ENCODE data around the gene KIF18B.

KIF18B gene

DNA sequence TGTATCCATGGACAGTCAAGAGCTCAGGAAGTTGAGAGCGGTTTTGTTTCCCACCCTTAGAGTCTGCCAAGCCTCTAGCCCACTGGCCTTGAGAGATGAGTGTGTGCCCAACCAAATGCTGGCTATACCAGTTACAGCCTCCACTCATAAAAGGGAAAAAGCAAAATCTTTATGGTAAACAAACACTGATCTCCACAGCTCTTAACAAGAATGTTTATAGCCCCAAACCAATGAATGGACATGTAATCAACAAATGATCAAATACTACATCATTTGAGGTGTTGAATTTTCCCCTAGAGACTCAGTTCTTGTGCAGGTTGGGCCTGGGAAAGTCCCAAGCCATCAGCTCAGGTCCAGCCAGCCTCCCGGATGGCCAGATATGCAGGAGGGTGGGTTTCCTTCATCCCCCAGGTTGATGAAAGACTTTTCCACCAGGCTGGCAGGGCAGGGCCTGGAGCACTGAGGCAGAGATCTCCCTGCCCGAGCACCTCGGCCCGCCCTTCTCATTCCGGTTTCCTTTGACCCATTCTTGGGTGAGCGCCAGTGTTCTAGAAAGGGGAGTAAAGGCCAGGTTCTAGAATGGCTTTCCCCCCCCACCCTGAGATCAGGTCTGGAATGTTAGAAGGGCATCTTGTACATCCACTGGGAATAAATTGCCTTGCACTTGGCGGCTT is 44.4 kb downstream of the KIF18B start:
- DNase-seq = no peak

DNA sequence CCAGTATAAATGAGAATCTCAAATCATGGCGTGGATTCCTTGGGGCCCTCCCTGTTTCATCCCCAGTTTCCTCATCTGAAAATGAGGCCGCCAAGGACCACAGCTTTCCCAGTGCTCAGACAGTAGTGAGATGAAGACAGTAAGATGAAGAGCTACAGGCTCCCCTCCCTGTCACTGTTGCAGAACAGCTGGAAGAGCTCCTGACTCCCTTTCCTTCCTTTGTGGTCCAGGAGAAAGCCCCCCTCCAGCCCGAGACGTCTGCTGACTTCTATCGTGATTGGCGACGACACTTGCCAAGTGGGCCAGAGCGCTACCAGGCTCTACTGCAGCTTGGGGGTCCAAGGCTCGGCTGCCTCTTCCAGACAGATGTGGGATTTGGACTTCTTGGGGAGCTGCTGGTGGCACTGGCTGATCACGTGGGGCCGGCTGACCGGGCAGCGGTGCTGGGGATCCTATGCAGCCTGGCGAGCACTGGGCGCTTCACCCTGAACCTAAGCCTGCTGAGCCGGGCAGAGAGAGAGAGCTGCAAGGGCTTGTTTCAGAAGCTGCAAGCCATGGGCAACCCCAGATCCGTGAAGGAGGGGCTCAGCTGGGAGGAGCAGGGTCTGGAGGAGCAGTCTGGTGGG is 45.3 kb downstream of the KIF18B start:
- no peak for DNase-seq

DNA sequence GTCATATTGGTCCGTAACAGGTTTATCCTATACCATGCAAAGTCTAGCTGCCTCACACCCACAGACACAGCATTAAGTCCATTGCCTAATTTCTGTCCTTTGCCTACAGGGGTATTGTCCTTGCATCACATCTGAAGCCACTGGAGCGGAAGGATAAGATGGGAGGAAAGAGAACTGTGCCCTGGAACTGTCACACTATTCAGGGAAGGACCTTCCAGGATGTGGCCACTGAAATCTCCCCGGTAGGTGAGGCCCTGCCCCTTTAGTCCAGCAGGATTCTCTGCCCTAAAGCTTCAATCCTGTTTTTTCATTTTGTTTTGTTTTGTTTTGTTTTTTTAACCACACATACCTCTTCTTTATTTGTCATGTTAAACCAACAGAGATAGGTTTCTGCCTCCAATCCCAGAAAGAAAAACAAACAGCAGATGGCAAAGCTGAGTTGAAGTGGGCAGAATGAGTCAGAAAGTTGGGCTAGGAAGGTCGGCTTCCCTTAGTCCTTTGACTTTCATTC is 46.1 kb downstream of the KIF18B start:
- DNase-seq = peak; percentile 56

DNA sequence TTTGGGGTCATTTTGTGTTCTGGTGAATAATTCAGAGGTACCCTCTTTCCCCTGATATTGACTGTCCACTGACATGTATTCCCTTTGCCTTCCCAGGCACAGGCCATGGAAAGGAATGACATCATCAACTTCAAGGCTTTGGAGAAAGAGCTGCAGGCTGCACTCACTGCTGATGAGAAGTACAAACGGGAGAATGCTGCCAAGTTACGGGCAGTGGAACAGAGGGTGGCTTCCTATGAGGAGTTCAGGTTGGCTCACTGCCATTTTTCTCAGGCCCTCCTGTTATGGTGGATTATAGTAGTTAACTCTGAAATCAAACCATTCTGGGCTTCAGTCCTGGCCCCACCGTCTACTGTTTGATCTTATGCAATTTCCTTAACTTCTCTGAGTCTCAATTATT is 46.7 kb downstream of the KIF18B start:
- no peak for DNase-seq

DNA sequence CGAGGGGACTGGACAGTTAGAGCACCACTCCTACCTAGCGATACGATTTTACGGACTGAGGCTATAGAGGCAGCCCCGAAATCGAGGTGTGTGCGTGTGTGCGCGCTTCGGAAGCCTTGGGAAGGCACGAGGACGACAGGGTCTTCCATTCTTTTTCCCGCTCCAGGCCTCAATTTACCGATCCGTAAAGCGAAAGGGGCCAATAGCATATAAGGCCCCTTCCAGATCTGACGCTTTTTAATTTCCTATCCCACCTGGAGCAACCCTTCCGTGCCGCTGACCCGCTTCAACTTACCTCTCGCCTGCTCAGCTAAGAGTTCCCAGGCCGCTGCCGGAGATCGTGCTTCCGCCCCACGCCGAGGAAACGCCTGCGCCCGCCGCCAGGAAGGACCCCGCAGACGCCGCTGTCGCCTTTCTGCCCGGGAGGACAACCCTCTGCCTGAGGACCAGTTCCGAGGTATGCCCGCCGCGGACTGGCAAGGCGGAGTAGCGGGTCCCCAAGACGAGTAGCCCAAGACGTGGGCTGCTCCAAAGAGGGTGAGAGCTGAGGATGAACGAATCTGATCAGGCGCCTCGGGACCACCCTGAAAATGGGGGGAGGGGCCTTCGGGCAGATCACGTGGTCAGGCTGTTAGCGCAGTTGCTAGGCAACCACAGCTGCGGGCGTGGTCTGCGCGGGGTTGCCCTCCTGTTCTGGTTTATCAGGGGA is 48.3 kb downstream of the KIF18B start, which contains the start of gene EFTUD2:
Gene EFTUD2 (minus strand): TSS at position 372 of the 709 bp plus-strand sequence. CDS start 4,924 bp downstream, outside the sequence.
- DNase-seq = peak; percentile 92

DNA sequence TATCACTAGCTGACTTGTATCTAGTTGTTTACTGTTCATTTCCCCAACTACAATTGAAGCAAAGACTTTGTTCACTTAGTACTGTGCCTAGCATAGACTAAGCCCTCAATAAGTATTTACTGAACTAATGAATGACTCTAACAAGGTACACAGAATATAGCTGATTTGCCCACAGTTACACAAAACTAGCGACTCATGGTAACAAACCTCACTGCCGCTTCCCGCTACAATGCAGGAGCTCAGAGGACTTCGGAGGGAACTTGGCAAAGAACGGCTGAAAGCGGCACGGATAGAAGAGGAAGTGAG is 48.9 kb downstream of the KIF18B start:
- DNase-seq = peak; percentile 78

DNA sequence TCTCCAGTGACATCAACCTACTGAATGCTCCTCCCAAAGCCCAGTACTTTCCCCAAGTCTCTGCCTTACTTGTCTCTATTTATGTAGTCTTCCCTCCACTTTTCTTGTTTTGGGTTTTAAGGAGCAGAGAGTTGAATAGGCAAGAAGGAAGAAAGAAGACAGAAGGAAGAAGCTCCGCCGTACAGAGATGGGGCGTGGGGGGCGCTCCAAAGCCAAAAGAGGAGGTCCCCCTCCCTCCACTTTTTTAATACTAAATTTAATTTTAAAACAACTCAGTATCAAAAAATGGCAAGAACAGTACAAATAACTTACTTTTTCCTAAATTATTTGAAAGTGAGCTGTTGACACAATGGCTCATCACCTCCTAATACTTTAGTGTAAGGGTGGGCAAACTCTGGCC is 52.9 kb downstream of the KIF18B start:
- no peak for DNase-seq

DNA sequence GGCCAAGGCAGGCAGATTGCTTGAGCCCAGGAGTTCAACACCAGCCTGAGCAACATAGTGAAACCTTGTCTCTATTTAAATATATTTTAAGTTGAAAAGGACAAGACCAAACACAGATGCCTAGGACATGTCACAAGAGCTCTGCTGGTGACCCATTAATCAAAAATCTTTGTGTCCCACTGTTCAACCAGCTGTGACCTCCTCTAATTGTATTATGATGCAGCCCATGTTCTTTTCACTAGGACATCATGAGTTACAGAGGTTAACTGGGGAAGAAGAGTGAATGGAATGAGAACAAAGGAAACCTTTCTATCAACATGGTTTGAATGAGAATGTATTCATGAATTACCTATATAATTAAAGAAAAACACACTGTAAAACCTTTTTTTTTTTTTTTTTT is 55.3 kb downstream of the KIF18B start:
- DNase-seq = no peak

DNA sequence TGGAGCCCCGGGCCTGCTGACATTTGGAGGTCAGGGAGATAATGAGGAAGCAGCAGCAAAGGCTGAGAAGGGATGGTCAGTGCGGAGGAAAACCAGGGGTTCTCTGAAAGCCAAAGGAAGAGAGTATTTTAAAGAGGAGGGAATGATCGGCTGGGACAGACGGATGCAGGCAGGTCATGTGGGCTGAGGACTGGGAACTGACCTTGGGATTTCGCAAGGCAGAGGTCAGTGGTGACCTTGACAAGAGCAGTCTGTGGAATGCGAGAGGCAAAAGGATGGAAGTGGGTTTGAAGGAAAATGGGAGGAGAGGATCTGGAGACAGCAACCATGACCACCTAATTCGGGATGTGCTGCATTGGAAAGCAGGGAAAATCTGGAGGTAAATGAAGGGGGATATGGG is 58.6 kb downstream of the KIF18B start:
- no peak for DNase-seq

DNA sequence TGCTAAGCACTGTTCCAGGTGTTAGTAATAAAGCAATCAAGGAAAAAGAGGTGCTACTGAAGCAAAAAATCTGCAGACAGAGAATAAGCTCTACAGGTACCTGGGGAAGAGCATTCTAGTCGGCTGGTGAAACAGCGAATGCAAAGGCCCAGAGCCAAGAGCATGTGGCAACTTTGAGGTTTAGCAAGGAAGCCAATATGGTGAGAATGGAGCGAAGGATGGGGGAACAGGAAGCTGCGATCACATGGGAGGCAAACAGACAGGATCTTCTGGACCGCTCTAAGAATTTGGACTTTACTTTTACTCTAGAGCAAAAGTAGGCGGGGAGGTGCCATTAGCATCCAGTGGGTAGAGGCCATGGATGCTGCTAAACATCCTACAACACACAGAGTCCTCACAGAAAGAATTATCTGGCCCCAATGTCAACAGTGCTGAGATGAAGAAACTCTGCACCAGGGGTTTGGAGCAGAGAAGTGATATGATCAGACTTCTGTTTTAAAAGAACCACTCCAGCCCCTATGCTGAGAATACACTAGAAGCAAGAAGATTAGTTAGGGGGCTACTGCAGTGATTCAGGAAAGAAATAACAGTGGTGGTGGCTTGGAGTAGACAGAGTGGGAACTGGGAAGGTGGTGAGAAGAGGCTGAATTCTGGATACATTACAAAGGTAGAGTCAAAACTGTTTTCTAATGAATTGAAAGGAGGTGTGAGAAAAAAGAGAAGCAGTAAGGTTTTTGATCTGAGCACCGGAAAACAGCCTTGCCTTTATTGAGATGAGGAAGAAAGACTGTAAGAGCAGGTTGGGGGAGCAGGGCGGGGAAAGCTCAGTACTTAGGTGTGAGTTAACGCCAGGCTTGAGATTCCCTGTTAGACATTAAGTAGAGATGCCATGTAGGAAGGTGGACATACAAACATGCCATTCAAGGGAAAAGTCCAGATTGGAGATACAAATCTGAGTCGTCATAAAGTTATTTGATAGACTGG is 59.3 kb downstream of the KIF18B start:
- DNase-seq = peak; percentile 24

DNA sequence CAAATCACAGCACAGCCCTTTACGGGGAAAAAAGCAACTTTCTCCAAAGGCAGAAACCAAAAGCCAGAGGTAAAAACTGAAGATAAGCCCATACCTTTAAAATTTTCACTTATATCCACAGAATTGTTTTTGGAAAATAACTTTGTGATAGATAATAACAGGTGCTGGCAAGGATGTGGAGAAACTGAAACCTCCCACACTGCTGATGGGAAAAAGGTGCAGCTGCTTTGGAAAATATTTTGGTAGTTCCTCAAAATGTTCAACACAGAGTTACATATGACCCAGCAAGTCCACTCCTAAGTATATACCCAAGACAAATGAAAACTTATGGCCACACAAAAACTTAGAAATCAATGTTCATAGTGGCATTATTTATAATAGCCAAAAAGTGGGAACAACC is 60.6 kb downstream of the KIF18B start:
- no peak for DNase-seq

DNA sequence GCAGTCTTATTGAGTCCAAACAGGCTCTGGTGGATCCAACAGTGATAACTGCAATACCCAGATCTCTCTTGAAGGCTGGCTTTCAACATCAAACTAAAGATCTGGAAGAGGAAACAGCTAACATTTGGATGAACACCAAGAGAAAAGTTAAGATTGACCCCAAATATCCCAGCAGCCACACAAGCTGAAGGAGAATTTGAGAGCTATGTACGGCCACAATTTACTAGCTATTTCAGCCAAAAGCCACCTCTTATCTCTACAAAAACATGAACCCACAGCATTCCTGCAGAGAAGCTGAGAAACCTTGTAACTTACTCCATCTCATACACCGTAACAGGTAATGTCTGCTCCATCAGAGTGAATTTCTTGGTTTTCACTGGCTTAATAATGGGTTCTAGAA is 62.6 kb downstream of the KIF18B start:
- DNase-seq = no peak

DNA sequence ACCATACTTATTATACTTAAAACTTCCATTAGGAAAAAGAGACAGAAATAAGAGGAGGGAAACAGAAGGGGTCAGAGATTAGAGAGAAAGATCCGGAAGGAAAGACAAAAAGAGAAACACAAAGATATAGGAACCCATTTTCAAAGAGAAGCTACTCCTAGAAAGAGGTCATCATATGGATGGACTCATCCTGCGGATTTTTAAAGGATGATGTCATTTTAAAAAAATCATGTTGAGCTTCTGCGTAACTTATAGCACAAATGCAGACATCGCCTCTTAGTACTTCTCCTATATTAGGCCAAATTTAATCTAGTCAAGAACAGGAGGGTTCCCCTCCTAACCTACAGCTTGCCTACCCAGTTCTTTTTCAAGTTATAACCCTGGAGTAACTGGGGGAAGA is 66.4 kb downstream of the KIF18B start:
- DNase-seq = no peak

DNA sequence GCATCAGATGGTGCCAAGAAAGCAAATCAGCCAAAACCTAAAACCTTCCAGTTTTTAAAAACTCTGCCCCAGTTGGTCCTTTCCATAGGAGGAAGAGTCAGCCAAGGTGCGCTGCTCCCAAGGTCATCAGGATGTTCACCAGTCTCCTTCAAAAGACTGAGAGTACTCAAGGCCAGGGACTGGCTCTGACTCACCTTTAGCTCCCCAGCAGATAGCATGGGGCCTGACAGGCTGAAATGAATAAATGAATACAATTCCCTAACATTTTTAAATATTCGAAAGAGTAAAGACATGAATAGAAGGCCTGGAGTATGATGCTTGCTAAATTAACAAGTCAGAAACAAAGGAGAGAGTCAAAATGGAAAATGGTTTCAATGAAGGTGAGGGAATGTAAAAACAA is 67.5 kb downstream of the KIF18B start:
- no peak for DNase-seq

DNA sequence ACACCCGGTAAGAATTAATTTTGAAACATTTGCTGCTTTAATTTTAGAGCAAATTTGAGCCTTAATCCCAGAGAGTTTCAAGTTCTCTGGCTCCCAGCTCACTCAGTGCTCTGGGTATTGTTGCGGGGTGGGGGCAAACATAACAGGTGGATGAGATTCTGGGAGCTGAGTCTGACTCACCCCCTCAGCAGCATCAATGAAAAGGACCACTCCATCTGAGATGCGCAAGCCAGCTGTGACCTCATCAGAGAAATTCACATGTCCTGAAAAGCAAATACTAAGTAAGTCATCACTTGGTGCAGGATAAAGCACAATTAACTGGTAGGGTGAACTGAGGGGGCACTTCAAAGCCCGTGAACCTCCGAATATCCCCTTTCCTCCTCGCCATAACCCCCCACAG is 68.2 kb downstream of the KIF18B start:
- no peak for DNase-seq

DNA sequence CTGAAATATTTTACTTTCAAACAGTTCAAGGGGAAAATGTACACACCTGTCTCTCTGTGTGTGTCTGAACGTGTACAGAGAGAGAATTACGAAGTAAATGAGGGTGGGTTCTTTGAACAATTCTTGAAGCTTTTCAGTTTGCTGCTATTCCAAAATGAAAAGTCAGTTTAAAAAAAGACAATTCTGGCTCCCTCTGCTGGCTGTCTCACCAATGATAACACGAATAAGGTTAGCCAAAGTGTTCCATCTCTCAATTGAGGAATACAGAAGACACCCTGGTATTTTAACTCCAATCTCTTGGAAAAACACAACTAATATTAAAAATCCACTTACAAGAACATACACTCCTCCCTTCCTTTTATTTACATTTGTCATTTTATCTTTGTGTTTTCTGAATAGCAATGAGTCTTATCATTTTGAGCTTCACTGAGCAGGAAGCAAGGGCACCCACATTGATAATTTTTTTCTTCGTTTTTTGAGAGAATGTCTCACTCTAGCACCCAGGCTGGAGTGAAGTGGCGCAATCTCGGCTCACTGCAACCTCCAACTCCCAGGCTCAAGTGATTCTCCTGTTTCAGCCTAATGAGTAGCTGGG is 68.8 kb downstream of the KIF18B start:
- DNase-seq = peak; percentile 45

DNA sequence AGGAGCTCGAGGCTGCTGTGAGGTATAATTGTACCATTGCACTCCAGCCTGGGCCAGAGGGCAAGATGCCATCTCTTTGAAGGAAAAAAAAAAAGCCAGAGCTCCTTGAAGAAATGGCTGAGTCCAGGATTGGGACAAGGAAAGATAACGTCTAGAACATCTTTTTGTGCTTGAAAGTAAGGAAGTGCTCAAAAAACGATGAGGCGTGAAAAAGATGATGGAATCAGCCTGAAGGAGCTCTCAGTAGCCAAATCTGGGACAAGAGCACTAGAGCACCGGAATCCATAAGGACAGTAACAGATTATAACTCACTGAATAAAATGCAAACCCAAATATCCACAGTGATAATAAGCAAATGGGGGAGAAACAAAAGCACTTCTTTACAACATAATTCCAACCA is 70.5 kb downstream of the KIF18B start:
- DNase-seq = no peak

DNA sequence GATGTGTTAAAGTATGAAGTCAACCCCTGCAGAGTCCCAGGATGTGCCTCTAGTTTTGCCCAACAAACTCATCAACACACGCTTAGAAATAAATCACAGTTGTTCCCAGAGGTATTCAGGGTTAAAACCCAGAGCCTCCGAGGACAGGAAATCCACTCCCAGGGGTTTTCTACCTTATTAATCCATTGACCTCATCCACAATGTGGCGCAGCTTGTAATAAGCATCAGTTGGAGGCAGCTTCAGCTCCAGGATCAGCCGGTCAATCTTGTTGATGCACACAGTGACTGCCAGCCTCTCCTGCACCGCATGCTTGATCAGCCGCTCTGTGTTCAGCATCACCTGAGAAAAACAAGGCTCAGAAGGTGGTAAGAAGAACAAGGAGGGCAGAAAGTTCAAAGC is 71.8 kb downstream of the KIF18B start:
- DNase-seq = no peak
